Loucy (cell line): ENCODE measurements around the gene BMP6.

Experiments used
- H2AFZ ChIP-seq: fragments of 200-600 bp; sonication (generic); 2 replicates; pipeline ENCODE4 v1.6.0; 2016; ENCODE audit warnings: antibody characterized with exemption, mild to moderate bottlenecking, low read length, moderate library complexity
- H3F3A ChIP-seq: fragments of 200-600 bp; 2 replicates; pipeline ENCODE4 v1.6.0; 2016; ENCODE audit warnings: antibody characterized with exemption, low read depth, mild to moderate bottlenecking
- H3K27me3 ChIP-seq: fragments of 200-600 bp; sonication (generic); 2 replicates; pipeline ENCODE4 v1.6.1; 2014; ENCODE audit warnings: low read length, mild to moderate bottlenecking; ENCODE audit not compliant: insufficient read depth, poor library complexity, severe bottlenecking
- H3K36me3 ChIP-seq: fragments of 200-600 bp; sonication (generic); 2 replicates; pipeline ENCODE4 v1.6.1; 2016; ENCODE audit warnings: low read length; ENCODE audit not compliant: insufficient read depth
- H3K4me1 ChIP-seq: fragments of 200-600 bp; sonication (generic); 2 replicates; pipeline ENCODE4 v1.5.1; 2014; ENCODE audit warnings: low read length, mild to moderate bottlenecking; ENCODE audit not compliant: insufficient read depth, poor library complexity, severe bottlenecking
- H3K4me2 ChIP-seq: fragments of 200-600 bp; sonication (generic); 2 replicates; pipeline ENCODE4 v1.6.0; 2014; ENCODE audit warnings: antibody characterized with exemption, low read length, low read depth, mild to moderate bottlenecking; ENCODE audit not compliant: poor library complexity, severe bottlenecking
- H3K4me3 ChIP-seq: fragments of 200-600 bp; sonication (generic); 2 replicates; pipeline ENCODE4 v1.5.1; 2014; ENCODE audit warnings: low read length, mild to moderate bottlenecking, mixed read lengths; ENCODE audit not compliant: poor library complexity, severe bottlenecking
- H3K79me2 ChIP-seq: fragments of 200-600 bp; sonication (generic); 2 replicates; pipeline ENCODE4 v1.6.1; 2014; ENCODE audit warnings: low read length; ENCODE audit not compliant: insufficient read depth
- H3K9ac ChIP-seq: fragments of 200-600 bp; sonication (generic); 2 replicates; pipeline ENCODE4 v1.6.0; 2014; ENCODE audit warnings: mild to moderate bottlenecking, low read depth, low read length, moderate library complexity; ENCODE audit not compliant: poor library complexity, severe bottlenecking
- H3K9me2 ChIP-seq: fragments of 200-600 bp; sonication (generic); replicated peaks from 2 replicates; pipeline ENCODE4 v1.6.1; 2016; ENCODE audit warnings: low read depth, low read length, mixed read lengths
- H3K9me3 ChIP-seq: fragments of 200-600 bp; sonication (generic); 2 replicates; pipeline ENCODE4 v1.6.1; 2014; ENCODE audit warnings: mild to moderate bottlenecking, antibody characterized with exemption, low read length, low read depth; ENCODE audit not compliant: insufficient read depth
- H4K20me1 ChIP-seq: fragments of 200-600 bp; sonication (generic); 2 replicates; pipeline ENCODE4 v1.6.0; 2014; ENCODE audit warnings: antibody characterized with exemption, low read length, mild to moderate bottlenecking; ENCODE audit not compliant: insufficient read depth, poor library complexity, severe bottlenecking
- CTCF ChIP-seq: fragments of 200-600 bp; sonication (generic); conservative IDR thresholded peaks from 2 replicates; pipeline ENCODE4 v1.5.1; 2014; ENCODE audit warnings: mild to moderate bottlenecking, antibody characterized with exemption, low read length
- EZH2phosphoT487 ChIP-seq: fragments of 200-600 bp; IDR thresholded peaks from 2 replicates; pipeline ENCODE4 v1.6.1; 2018; ENCODE audit warnings: antibody characterized with exemption, mild to moderate bottlenecking, moderate library complexity, borderline replicate concordance

The BMP6 gene

GRCh38 chr6:7894262-7895124 lies 168.6 kb downstream of the BMP6 start:
- TF ChIP-seq CTCF, result no peak
- Histone ChIP-seq H3K4me3 (no peak overlapping the region), H3K4me2 (no peak overlapping the region), H3K27me3 (no peaks in the 10 kb centered on the region), H3K9ac (no peak overlapping the region), H3K36me3 (peaks cover 98% of the 10 kb centered on the region), H3F3A (no peaks in the 10 kb centered on the region), H3K4me1 (no peaks in the 10 kb centered on the region), H2AFZ (no peak overlapping the region), H3K79me2 (no peaks in the 10 kb centered on the region), H3K9me2 (no peaks in the 10 kb centered on the region), H4K20me1 (no peaks in the 10 kb centered on the region), H3K9me3 (no peaks in the 10 kb centered on the region)

GRCh38 chr6:7895125-7895423 lies 169.2 kb downstream of the BMP6 start:
- Histone ChIP-seq H3K4me3 (no peak overlapping the region), H3K36me3 (peaks cover 98% of the 10 kb centered on the region), H3K9me3 (no peaks in the 10 kb centered on the region), H3K27me3 (no peaks in the 10 kb centered on the region), H2AFZ (no peak overlapping the region), H3K79me2 (no peaks in the 10 kb centered on the region), H3K9me2 (no peaks in the 10 kb centered on the region), H3K9ac (no peak overlapping the region), H3K4me1 (no peaks in the 10 kb centered on the region), H3K4me2 (no peak overlapping the region), H4K20me1 (no peaks in the 10 kb centered on the region), H3F3A (no peaks in the 10 kb centered on the region)
- TF ChIP-seq CTCF (no peak), EZH2phosphoT487 (no peak)

GRCh38 chr6:7896465-7896987 lies 170.6 kb downstream of the BMP6 start:
- H2AFZ ChIP-seq, result no peak overlapping the region
- H3K9me3 ChIP-seq, result no peaks in the 10 kb centered on the region
- no peaks in the 10 kb centered on the region for H3K27me3 ChIP-seq
- no peaks in the 10 kb centered on the region for H3F3A ChIP-seq
- H4K20me1 ChIP-seq, result no peaks in the 10 kb centered on the region
- no peak for TF ChIP-seq CTCF
- no peak for TF ChIP-seq EZH2phosphoT487
- H3K9ac ChIP-seq, result no peak overlapping the region
- no peaks in the 10 kb centered on the region for H3K9me2 ChIP-seq
- H3K4me1 ChIP-seq, result no peaks in the 10 kb centered on the region
- H3K79me2 ChIP-seq, result no peaks in the 10 kb centered on the region
- no peak overlapping the region for H3K4me3 ChIP-seq
- peaks cover 100% of the 10 kb centered on the region for H3K36me3 ChIP-seq
- no peak overlapping the region for H3K4me2 ChIP-seq
